HepG2 (cell line): ENCODE data around the gene COQ4. TPM values are rescaled to one million over a fixed set of nuclear protein-coding genes. Genes with fewer than 3 reads are reported as not detected.

ENCODE experiments used
- BHLHE40 ChIP-seq: IDR thresholded peaks from 2 replicates; pipeline ENCODE4 v1.6.1; 2011; ENCODE audit warnings: low read length, improper control_type of control experiment
- CREB1 ChIP-seq, 2 experiments: fragments of 450-650 bp in 1 of 2; IDR thresholded peaks; 2 replicates each; pipeline ENCODE4 v1.6.1; 2016 to 2017; ENCODE audit warnings: control low read depth in 1 of 2, mild to moderate bottlenecking in 1 of 2, missing compliant biosample characterization in 1 of 2, missing genetic modification characterization in 1 of 2
- DNMT3B ChIP-seq: conservative IDR thresholded peaks from 2 replicates; pipeline ENCODE4 v1.6.1; 2016; ENCODE audit warnings: missing biosample characterization, control low read depth
- EEA1 ChIP-seq: sonication (generic); formaldehyde crosslinking; IDR thresholded peaks from 2 replicates; pipeline ENCODE4 v1.5.1; 2020; ENCODE audit warnings: mild to moderate bottlenecking, missing genetic modification reagents, borderline replicate concordance
- HOXA5 ChIP-seq: sonication (generic); formaldehyde crosslinking; IDR thresholded peaks from 2 replicates; pipeline ENCODE4 v1.4.0; 2020; ENCODE audit warnings: missing genetic modification reagents
- KMT2A ChIP-seq: sonication (generic); formaldehyde crosslinking; IDR thresholded peaks from 2 replicates; pipeline ENCODE4 v1.4.0; 2020; ENCODE audit warnings: missing genetic modification reagents
- MEF2D ChIP-seq: sonication (generic); formaldehyde crosslinking; IDR thresholded peaks from 2 replicates; pipeline ENCODE4 v1.5.1; 2020; ENCODE audit warnings: mild to moderate bottlenecking, missing genetic modification reagents
- MNT ChIP-seq: fragments of 450-650 bp; IDR thresholded peaks from 2 replicates; pipeline ENCODE4 v1.6.1; 2016
- MYNN ChIP-seq: sonication (generic); formaldehyde crosslinking; IDR thresholded peaks from 2 replicates; pipeline ENCODE4 v1.4.0; 2020; ENCODE audit warnings: mild to moderate bottlenecking, low read depth, missing genetic modification reagents
- NCOA2 ChIP-seq: sonication (generic); formaldehyde crosslinking; IDR thresholded peaks from 2 replicates; pipeline ENCODE4 v1.8.0; 2022; ENCODE audit warnings: inconsistent platforms
- NCOR1 ChIP-seq: fragments of 200-600 bp; sonication (generic); IDR thresholded peaks from 2 replicates; pipeline ENCODE4 v1.7.0; 2017; ENCODE audit warnings: antibody characterized with exemption, low read length, borderline replicate concordance
- NFE2 ChIP-seq: sonication (generic); formaldehyde crosslinking; IDR thresholded peaks from 2 replicates; pipeline ENCODE4 v1.4.0; 2020; ENCODE audit warnings: missing genetic modification reagents
- POLR2A ChIP-seq, 2 experiments: IDR thresholded peaks; 2 replicates each; pipeline ENCODE4 v1.6.1; 2011; ENCODE audit warnings: low read depth in 2 of 2, low read length in 2 of 2, mild to moderate bottlenecking in 1 of 2, moderate library complexity in 1 of 2; ENCODE audit not compliant: insufficient read depth in 1 of 2
- POLR2G ChIP-seq: fragments of 200-400 bp; formaldehyde crosslinking; IDR thresholded peaks from 2 replicates; pipeline ENCODE4 v1.6.1; 2018; ENCODE audit warnings: mild to moderate bottlenecking, low read depth, low read length, moderate library complexity
- PRPF4 ChIP-seq: fragments of 200-400 bp; formaldehyde crosslinking; IDR thresholded peaks from 2 replicates; pipeline ENCODE4 v1.6.1; 2016; ENCODE audit warnings: low read length, low read depth; ENCODE audit not compliant: poor library complexity, severe bottlenecking
- REPIN1 ChIP-seq: sonication (generic); formaldehyde crosslinking; IDR thresholded peaks from 2 replicates; pipeline ENCODE4 v1.8.0; 2022; ENCODE audit warnings: missing genetic modification reagents, low read depth, mild to moderate bottlenecking, borderline replicate concordance
- SIN3A ChIP-seq: IDR thresholded peaks from 2 replicates; pipeline ENCODE4 v1.6.1; 2011; ENCODE audit warnings: low read depth, mild to moderate bottlenecking, control low read depth, low read length, borderline replicate concordance
- SP4 ChIP-seq: sonication (generic); formaldehyde crosslinking; IDR thresholded peaks from 2 replicates; pipeline ENCODE4 v1.8.1; 2023; ENCODE audit warnings: mild to moderate bottlenecking, missing genetic modification reagents
- TEAD3 ChIP-seq: optimal IDR thresholded peaks from 2 replicates; pipeline ENCODE3; 2016; ENCODE audit warnings: borderline replicate concordance
- ZBTB3 ChIP-seq: sonication (generic); formaldehyde crosslinking; IDR thresholded peaks from 2 replicates; pipeline ENCODE4 v1.4.0; 2020; ENCODE audit warnings: low read depth, mild to moderate bottlenecking, moderate library complexity, missing genetic modification reagents, borderline replicate concordance
- ZEB1 ChIP-seq: IDR thresholded peaks from 2 replicates; pipeline ENCODE4 v1.6.1; 2012; ENCODE audit warnings: mild to moderate bottlenecking, low read depth, inconsistent platforms; ENCODE audit not compliant: insufficient replicate concordance
- ZFP37 ChIP-seq: sonication (generic); formaldehyde crosslinking; IDR thresholded peaks from 2 replicates; pipeline ENCODE4 v1.4.0; 2020; ENCODE audit warnings: missing genetic modification reagents, borderline replicate concordance
- ZFP90 ChIP-seq: sonication (generic); formaldehyde crosslinking; IDR thresholded peaks from 2 replicates; pipeline ENCODE4 v1.8.0; 2022; ENCODE audit warnings: missing genetic modification reagents, mild to moderate bottlenecking, inconsistent platforms, borderline replicate concordance
- ZMAT3 ChIP-seq: sonication (generic); formaldehyde crosslinking; conservative IDR thresholded peaks from 2 replicates; pipeline ENCODE4 v1.7.0; 2021; ENCODE audit warnings: missing genetic modification reagents
- ZNF33B ChIP-seq: sonication (generic); formaldehyde crosslinking; IDR thresholded peaks from 2 replicates; pipeline ENCODE4 v1.5.1; 2020; ENCODE audit warnings: mild to moderate bottlenecking, missing genetic modification reagents
- ZNF431 ChIP-seq: sonication (generic); formaldehyde crosslinking; IDR thresholded peaks from 2 replicates; pipeline ENCODE4 v1.9.0; 2022; ENCODE audit warnings: missing genetic modification reagents, low read depth, mild to moderate bottlenecking, borderline replicate concordance
- ZNF652 ChIP-seq: IDR thresholded peaks from 2 replicates; pipeline ENCODE4 v1.6.1; 2016; ENCODE audit warnings: low read depth, borderline replicate concordance
- ZNF703 ChIP-seq: sonication (generic); formaldehyde crosslinking; IDR thresholded peaks from 2 replicates; pipeline ENCODE4 v1.5.1; 2020; ENCODE audit warnings: missing genetic modification reagents, mild to moderate bottlenecking, moderate library complexity, borderline replicate concordance
- ZNF772 ChIP-seq: sonication (generic); formaldehyde crosslinking; IDR thresholded peaks from 2 replicates; pipeline ENCODE4 v1.5.0; 2020; ENCODE audit warnings: mild to moderate bottlenecking, missing genetic modification reagents
- ZNF784 ChIP-seq: sonication (generic); formaldehyde crosslinking; IDR thresholded peaks from 2 replicates; pipeline ENCODE4 v1.5.1; 2020; ENCODE audit warnings: missing genetic modification reagents, mild to moderate bottlenecking, borderline replicate concordance
- ZSCAN30 ChIP-seq: sonication (generic); formaldehyde crosslinking; IDR thresholded peaks from 2 replicates; pipeline ENCODE4 v1.5.0; 2020; ENCODE audit warnings: mild to moderate bottlenecking, missing genetic modification reagents
- polyA plus RNA-seq, 8 experiments: library from polyadenylated mRNA; depleted of rRNA in 3 of 8; stranded (reverse) in 7 of 8; unstranded in 1 of 8; fragments of >200 nt; fragmentation: Illumina TruSeq in 4 of 8; extraction: Trizol in 4 of 8; gene quantifications; 2 replicates each; pipeline versions ENCODE4 v1.2.1 to v1.2.3, GENCODE V29; 2011 to 2016; ENCODE audit warnings: low read depth in 4 of 8, missing spikeins in 1 of 8, mixed read lengths in 1 of 8; ENCODE audit not compliant: insufficient read depth in 1 of 8
- total RNA-seq, 5 experiments: library from RNA; depleted of rRNA; stranded (reverse); fragments of >200 nt; fragmentation: Illumina TruSeq; extraction: Trizol; gene quantifications; 2 replicates each; pipeline ENCODE4 v1.2.3, GENCODE V29; 2016; ENCODE audit warnings: low read depth in 1 of 5

COQ4 gene
- total and polyA plus RNA-seq, 2 of the 13 experiments (the other 11 are each of a cell fraction or from before 2014, with no cell fraction given): 26.1 to 36.0 TPM

GRCh38 chr9:128275198-128276007 is 47.2 kb upstream of the COQ4 start, which contains the start of gene GOLGA2 (continued):
- no peak for TF ChIP-seq PRPF4
- TF ChIP-seq CREB1 (IDR thresholded peaks at IDR 0.05): peak; percentile 99
- peak; percentile 87 for TF ChIP-seq CREB1 (CRISPR knock-in tag; IDR thresholded peaks at IDR 0.05)
- no peak for TF ChIP-seq REPIN1 (CRISPR knock-in tag)
- TF ChIP-seq ZNF772 (CRISPR knock-in tag): 0 out of 2 replicates have a peak, but pooled peaks have one; percentile 47
- peak; percentile 10; the same call in 1 of the 2 replicates for TF ChIP-seq ZMAT3 (CRISPR knock-in tag)
- no peak for TF ChIP-seq KMT2A (CRISPR knock-in tag)
- TF ChIP-seq DNMT3B: no peak
- no peak for TF ChIP-seq ZSCAN30
- TF ChIP-seq NCOA2 (CRISPR knock-in tag): no peak
- no peak for TF ChIP-seq ZNF784 (CRISPR knock-in tag)
- TF ChIP-seq ZNF703 (CRISPR knock-in tag): no peak
- TF ChIP-seq MEF2D (CRISPR knock-in tag): no peak
- TF ChIP-seq ZFP90: 0 out of 2 replicates have a peak, but pooled peaks have one; percentile 41
- no peak for TF ChIP-seq SP4
- TF ChIP-seq ZFP37 (CRISPR knock-in tag): no peak
- no peak for TF ChIP-seq EEA1
- no peak for TF ChIP-seq ZBTB3 (CRISPR knock-in tag)
- no peak for TF ChIP-seq NCOR1
- no peak for TF ChIP-seq MNT
- no peak for TF ChIP-seq BHLHE40
- 0 out of 4 replicates have a peak, but pooled peaks of 1 of the 2 experiments have one; percentile 4 for TF ChIP-seq POLR2A (IDR thresholded peaks at IDR 0.05; ENCODE audit: insufficient read depth in 1 of 2, low read depth in 2 of 2, low read length in 2 of 2)
- peak; percentile 13; the same call in 1 of the 2 replicates for TF ChIP-seq SIN3A
- peak; percentile 54 for TF ChIP-seq TEAD3 (CRISPR knock-in tag)
- no peak for TF ChIP-seq ZNF652 (CRISPR knock-in tag)
- TF ChIP-seq ZNF431 (CRISPR knock-in tag): no peak
- no peak for TF ChIP-seq ZNF33B (CRISPR knock-in tag)
- no peak for TF ChIP-seq NFE2
- no peak for TF ChIP-seq MYNN (CRISPR knock-in tag)
- TF ChIP-seq ZEB1: no peak
- 0 out of 2 replicates have a peak, but pooled peaks have one; percentile 7 for TF ChIP-seq POLR2G
- no peak for TF ChIP-seq HOXA5 (CRISPR knock-in tag)
